Hepatocyte (in vitro differentiated cells): ENCODE results near the gene GPR45. TPM values are rescaled to one million over a fixed set of nuclear protein-coding genes. Genes with fewer than 3 reads are reported as not detected.
"Not testable (repeated sequence)": the region's sequence is repeated elsewhere in the genome, so short reads cannot be mapped to it uniquely, and the experiment has no call there.

ENCODE experiments used
- DNase-seq: peaks from one replicate; pipeline ENCODE4 v3.0.0-alpha.2; 2016; ENCODE audit warnings: low spot score
- H2AFZ ChIP-seq: fragments of 200-600 bp; sonication (generic); 2 replicates; pipeline ENCODE4 v1.6.0; 2016; ENCODE audit warnings: antibody characterized with exemption, mild to moderate bottlenecking
- H3K27ac ChIP-seq: fragments of 200-600 bp; sonication (generic); 2 replicates; pipeline ENCODE4 v1.5.1; 2016; ENCODE audit warnings: mild to moderate bottlenecking
- H3K27me3 ChIP-seq: fragments of 200-600 bp; sonication (generic); 2 replicates; pipeline ENCODE4 v1.6.1; 2016
- H3K36me3 ChIP-seq: fragments of 200-600 bp; sonication (generic); replicated peaks from 2 replicates; pipeline ENCODE4 v1.5.1; 2016; ENCODE audit warnings: low read depth; ENCODE audit not compliant: insufficient read depth
- H3K4me1 ChIP-seq: fragments of 200-600 bp; sonication (generic); 2 replicates; pipeline ENCODE4 v1.5.1; 2016; ENCODE audit warnings: mild to moderate bottlenecking, moderate library complexity; ENCODE audit not compliant: insufficient read depth
- H3K4me2 ChIP-seq: fragments of 200-600 bp; sonication (generic); 2 replicates; pipeline ENCODE4 v1.6.0; 2016
- H3K4me3 ChIP-seq: fragments of 200-600 bp; sonication (generic); 2 replicates; pipeline ENCODE4 v1.5.1; 2016; ENCODE audit warnings: mild to moderate bottlenecking
- H3K79me2 ChIP-seq: fragments of 200-600 bp; sonication (generic); 2 replicates; pipeline ENCODE4 v1.6.0; 2017; ENCODE audit warnings: mild to moderate bottlenecking
- H3K9me2 ChIP-seq: fragments of 200-600 bp; sonication (generic); replicated peaks from 2 replicates; pipeline ENCODE4 v1.6.0; 2017; ENCODE audit warnings: mild to moderate bottlenecking; ENCODE audit not compliant: insufficient read depth
- H3K9me3 ChIP-seq: fragments of 200-600 bp; sonication (generic); 2 replicates; pipeline ENCODE4 v1.5.1; 2016; ENCODE audit warnings: low read depth, mild to moderate bottlenecking
- H4K20me1 ChIP-seq: fragments of 200-600 bp; sonication (generic); 2 replicates; pipeline ENCODE4 v1.6.0; 2016; ENCODE audit warnings: mild to moderate bottlenecking; ENCODE audit not compliant: insufficient read depth, poor library complexity, severe bottlenecking
- EZH2 ChIP-seq: fragments of 200-600 bp; sonication (generic); IDR thresholded peaks from 2 replicates; pipeline ENCODE4 v1.6.1; 2016; ENCODE audit warnings: antibody characterized with exemption, mild to moderate bottlenecking, borderline replicate concordance
- EZH2phosphoT487 ChIP-seq: fragments of 200-600 bp; sonication (generic); IDR thresholded peaks from one replicate; pipeline ENCODE4 v1.6.1; 2018; ENCODE audit warnings: antibody characterized with exemption, mild to moderate bottlenecking, low read depth, moderate library complexity; ENCODE audit not compliant: unreplicated experiment, severe bottlenecking
- WGBS: methylation state at CpG from one replicate; pipeline ENCODE4 v1.1.6; 2016; ENCODE audit warnings: low lambda C conversion rate; ENCODE audit errors: missing lambda C conversion rate; 5-methylcytosine and 5-hydroxymethylcytosine counted together
- polyA plus RNA-seq: library from polyadenylated mRNA; unstranded; fragments of >200 nt; fragmentation: Nextera tagmentation; extraction: Ambion mirVana; gene quantifications from 2 replicates; pipeline ENCODE4 v1.2.1, GENCODE V29; 2016
- total RNA-seq: library from RNA; depleted of rRNA; stranded (reverse); fragments of >200 nt; gene quantifications from 2 replicates; pipeline ENCODE4 v1.2.3, GENCODE V29; 2014
- TF ChIP-seq, protein P1 (sequence below): fragments of 200-600 bp; sonication (generic); IDR thresholded peaks from 2 replicates; pipeline ENCODE4 v1.5.1; 2016; ENCODE audit warnings: antibody characterized with exemption, mild to moderate bottlenecking; ENCODE audit not compliant: poor library complexity

GPR45 gene
- total and polyA plus RNA-seq, 2 experiments from 2014 or later: not detected

GRCh38 chr2:105249181-105249580 is 7.6 kb downstream of the GPR45 start:
- Histone ChIP-seq H3K4me2 (no peak overlapping the region), H3K27ac (no peak overlapping the region), H3K4me3 (no peak overlapping the region), H2AFZ (no peak overlapping the region), H3K36me3 (no peaks in the 10 kb centered on the region), H3K27me3 (no peaks in the 10 kb centered on the region), H3K79me2 (no peaks in the 10 kb centered on the region), H3K4me1 (no peaks in the 10 kb centered on the region), H4K20me1 (no peaks in the 10 kb centered on the region), H3K9me3 (no peaks in the 10 kb centered on the region), H3K9me2 (no peaks in the 10 kb centered on the region)
- 77% methylated on average over 5 of the region's 5 CpGs for WGBS
- DNase-seq: no peak
- TF ChIP-seq EZH2phosphoT487 (no peak), EZH2 (no peak)
- TF ChIP-seq, protein P1, sequence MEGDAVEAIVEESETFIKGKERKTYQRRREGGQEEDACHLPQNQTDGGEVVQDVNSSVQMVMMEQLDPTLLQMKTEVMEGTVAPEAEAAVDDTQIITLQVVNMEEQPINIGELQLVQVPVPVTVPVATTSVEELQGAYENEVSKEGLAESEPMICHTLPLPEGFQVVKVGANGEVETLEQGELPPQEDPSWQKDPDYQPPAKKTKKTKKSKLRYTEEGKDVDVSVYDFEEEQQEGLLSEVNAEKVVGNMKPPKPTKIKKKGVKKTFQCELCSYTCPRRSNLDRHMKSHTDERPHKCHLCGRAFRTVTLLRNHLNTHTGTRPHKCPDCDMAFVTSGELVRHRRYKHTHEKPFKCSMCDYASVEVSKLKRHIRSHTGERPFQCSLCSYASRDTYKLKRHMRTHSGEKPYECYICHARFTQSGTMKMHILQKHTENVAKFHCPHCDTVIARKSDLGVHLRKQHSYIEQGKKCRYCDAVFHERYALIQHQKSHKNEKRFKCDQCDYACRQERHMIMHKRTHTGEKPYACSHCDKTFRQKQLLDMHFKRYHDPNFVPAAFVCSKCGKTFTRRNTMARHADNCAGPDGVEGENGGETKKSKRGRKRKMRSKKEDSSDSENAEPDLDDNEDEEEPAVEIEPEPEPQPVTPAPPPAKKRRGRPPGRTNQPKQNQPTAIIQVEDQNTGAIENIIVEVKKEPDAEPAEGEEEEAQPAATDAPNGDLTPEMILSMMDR: no peak

DNA sequence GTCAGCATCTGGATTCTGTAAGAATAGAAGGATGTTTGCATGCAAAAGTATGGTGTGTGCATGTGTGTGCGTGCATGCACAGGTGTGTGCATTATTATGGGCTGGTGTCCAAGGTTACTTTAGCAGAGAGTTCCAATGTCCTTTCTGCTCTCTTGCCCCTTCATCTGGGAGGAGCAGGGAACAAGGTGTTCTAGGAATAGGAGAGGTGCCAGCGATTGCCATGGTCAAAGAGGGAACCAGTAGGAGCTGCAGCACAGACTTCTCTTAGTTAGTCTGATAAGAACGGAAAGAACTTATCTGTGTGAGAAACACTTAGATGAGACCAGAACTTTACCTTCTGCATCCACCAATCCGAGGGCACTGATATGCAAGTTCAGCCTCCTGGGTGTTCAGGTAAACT is 8.3 kb downstream of the GPR45 start:
- no peak overlapping the region for H3K4me3 ChIP-seq
- H3K4me1 ChIP-seq: no peaks in the 10 kb centered on the region
- no peaks in the 10 kb centered on the region for H3K9me2 ChIP-seq
- no peaks in the 10 kb centered on the region for H3K9me3 ChIP-seq
- H3K79me2 ChIP-seq: no peaks in the 10 kb centered on the region
- H3K4me2 ChIP-seq: no peak overlapping the region
- H2AFZ ChIP-seq: no peak overlapping the region
- 94% methylated on average over 4 of the region's 4 CpGs for WGBS
- no peak for DNase-seq
- H4K20me1 ChIP-seq: no peaks in the 10 kb centered on the region
- no peaks in the 10 kb centered on the region for H3K36me3 ChIP-seq
- H3K27me3 ChIP-seq: no peaks in the 10 kb centered on the region
- TF ChIP-seq EZH2phosphoT487: no peak
- TF ChIP-seq, protein P1: no peak
- no peak overlapping the region for H3K27ac ChIP-seq

- H3K9me2 ChIP-seq, H3K79me2 ChIP-seq, H3K4me3 ChIP-seq, DNase-seq, H4K20me1 ChIP-seq, H3K36me3 ChIP-seq, H3K4me2 ChIP-seq, H2AFZ ChIP-seq, H3K9me3 ChIP-seq, H3K27me3 ChIP-seq, H3K27ac ChIP-seq, H3K4me1 ChIP-seq: not testable (repeated sequence)
- WGBS: 94% methylated on average over 27 of the region's 43 CpGs
Observed at GRCh38 chr2:105251016-105251648, 9.6 kb downstream of the GPR45 start.

GRCh38 chr2:105252271-105252670 is 10.7 kb downstream of the GPR45 start:
- Histone ChIP-seq H3K27ac (no peak overlapping the region), H3K4me1 (peaks cover 6% of the 10 kb centered on the region), H3K4me2 (no peak overlapping the region), H3K9me2 (no peaks in the 10 kb centered on the region), H3K4me3 (no peak overlapping the region), H3K36me3 (no peaks in the 10 kb centered on the region), H2AFZ (no peak overlapping the region), H3K27me3 (no peaks in the 10 kb centered on the region), H3K79me2 (no peaks in the 10 kb centered on the region), H3K9me3 (no peaks in the 10 kb centered on the region), H4K20me1 (no peaks in the 10 kb centered on the region)
- WGBS: 100% methylated on average over 2 of the region's 2 CpGs
- no peak for DNase-seq
- no peak for TF ChIP-seq EZH2phosphoT487
